ENCODE measurements around the gene PDE5A.

PDE5A gene

DNA sequence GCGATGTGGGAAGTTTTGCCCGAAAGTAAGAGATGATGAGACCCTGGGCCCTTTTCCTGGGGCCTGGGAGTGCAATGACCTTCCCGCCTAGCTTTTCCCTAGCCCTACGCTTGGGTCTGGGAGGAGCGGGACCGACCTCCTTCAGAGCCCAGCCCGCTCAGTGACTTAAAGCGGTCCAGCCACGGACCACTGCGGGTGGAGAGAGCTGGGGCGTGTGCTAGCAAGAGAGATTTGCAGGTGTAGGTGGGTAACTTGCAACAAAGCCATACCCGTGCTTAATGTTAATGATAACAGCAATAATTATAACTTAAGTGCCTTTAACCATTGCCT lies 503 bp upstream of the PDE5A start:
- H3K9me3 ChIP-seq (ENCODE audit: severe bottlenecking): no peaks in the 10 kb centered on the region
- peak overlapping the region; percentile 72 for H3K4me3 ChIP-seq (ENCODE audit: low read depth, low read length)
- H3K27ac ChIP-seq: no peak overlapping the region
- DNase-seq: no peak
- TF ChIP-seq, protein P1, sequence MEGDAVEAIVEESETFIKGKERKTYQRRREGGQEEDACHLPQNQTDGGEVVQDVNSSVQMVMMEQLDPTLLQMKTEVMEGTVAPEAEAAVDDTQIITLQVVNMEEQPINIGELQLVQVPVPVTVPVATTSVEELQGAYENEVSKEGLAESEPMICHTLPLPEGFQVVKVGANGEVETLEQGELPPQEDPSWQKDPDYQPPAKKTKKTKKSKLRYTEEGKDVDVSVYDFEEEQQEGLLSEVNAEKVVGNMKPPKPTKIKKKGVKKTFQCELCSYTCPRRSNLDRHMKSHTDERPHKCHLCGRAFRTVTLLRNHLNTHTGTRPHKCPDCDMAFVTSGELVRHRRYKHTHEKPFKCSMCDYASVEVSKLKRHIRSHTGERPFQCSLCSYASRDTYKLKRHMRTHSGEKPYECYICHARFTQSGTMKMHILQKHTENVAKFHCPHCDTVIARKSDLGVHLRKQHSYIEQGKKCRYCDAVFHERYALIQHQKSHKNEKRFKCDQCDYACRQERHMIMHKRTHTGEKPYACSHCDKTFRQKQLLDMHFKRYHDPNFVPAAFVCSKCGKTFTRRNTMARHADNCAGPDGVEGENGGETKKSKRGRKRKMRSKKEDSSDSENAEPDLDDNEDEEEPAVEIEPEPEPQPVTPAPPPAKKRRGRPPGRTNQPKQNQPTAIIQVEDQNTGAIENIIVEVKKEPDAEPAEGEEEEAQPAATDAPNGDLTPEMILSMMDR (IDR thresholded peaks at IDR 0.05; ENCODE audit: low read depth, low read length): no peak
- no peaks in the 10 kb centered on the region for H3K36me3 ChIP-seq
- H3K27me3 ChIP-seq (ENCODE audit: insufficient read depth, low read depth, severe bottlenecking): no peaks in the 10 kb centered on the region

DNA sequence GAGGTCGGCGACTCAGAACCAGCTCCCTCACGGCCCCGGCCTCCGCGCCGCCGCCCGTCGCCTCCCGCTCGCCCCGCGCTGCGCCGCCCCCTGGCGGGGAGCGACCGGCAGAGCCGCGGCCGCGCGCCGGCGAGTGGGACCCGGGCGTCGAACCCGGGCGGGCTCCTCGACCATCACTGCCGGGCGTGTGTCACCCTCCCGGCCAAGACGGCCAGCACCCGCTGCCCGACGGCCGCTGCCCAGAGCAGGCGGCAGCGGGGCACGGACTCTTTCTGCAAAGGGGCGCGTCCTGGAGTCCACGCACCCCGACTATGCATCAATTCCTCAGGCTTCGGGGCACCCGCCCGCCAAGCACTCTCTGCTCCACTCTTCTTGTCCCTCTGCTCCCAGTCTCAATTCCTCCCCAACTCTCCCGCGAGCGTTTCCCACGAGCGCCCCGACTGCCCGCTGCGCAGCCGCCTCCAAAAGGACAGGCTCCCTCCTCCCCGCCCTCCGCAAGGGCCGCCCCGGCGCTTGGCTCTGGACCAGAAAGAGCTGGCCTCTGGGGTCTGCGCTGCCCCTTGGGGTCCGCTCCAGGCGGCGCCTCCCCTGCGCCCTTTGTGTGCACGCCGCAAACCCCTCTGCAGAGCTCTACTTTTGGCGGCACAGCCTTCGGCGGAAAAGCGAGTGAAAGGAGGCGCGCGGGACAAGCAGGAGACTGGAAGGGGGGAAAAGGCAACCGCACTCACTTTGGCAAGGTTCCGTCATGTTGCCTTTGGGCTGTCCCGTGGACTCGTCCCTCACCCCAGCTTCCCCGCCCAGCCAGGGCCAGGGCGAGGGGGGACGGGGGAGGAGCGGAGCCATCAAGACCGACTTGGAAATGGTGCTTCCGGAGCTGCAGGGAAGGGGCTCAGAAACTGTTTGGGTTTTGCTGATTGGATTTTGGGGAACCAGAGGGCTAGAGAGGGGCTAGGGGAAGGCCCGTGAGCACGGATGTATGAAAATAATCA lies 1.0 kb downstream of the PDE5A start:
- Histone ChIP-seq H3K36me3 (no peaks in the 10 kb centered on the region), H3K27me3 (ENCODE audit: insufficient read depth, low read depth, severe bottlenecking) (no peaks in the 10 kb centered on the region), H3K9me3 (ENCODE audit: severe bottlenecking) (no peaks in the 10 kb centered on the region), H3K4me3 (ENCODE audit: low read depth, low read length) (peak overlapping the region; percentile 72), H3K27ac (no peak overlapping the region)
- peak; percentile 71 for DNase-seq
- TF ChIP-seq, protein P1 (IDR thresholded peaks at IDR 0.05; ENCODE audit: low read depth, low read length): peak; percentile 74

DNA sequence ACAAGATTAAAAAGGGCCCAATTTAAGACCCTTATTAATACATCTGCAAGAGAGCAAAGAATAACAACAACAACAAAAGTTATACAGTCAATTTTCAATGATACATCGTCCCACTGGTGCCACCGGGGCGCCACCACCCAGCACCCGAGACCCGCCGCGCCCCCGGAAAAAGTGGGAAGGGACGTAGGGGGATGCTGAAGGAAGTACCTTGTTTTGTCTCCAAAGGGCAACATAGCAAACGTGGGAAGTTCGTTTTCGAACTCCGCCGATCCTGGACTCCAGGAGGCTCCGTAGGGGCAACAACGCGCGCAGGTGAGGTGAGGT lies 1.7 kb downstream of the PDE5A start:
- H3K36me3 ChIP-seq: no peaks in the 10 kb centered on the region
- no peak for DNase-seq
- no peaks in the 10 kb centered on the region for H3K27me3 ChIP-seq (ENCODE audit: insufficient read depth, low read depth, severe bottlenecking)
- H3K9me3 ChIP-seq (ENCODE audit: severe bottlenecking): no peaks in the 10 kb centered on the region
- peak overlapping the region; percentile 72 for H3K4me3 ChIP-seq (ENCODE audit: low read depth, low read length)
- H3K27ac ChIP-seq: no peak overlapping the region
- TF ChIP-seq, protein P1 (IDR thresholded peaks at IDR 0.05; ENCODE audit: low read depth, low read length): no peak

DNA sequence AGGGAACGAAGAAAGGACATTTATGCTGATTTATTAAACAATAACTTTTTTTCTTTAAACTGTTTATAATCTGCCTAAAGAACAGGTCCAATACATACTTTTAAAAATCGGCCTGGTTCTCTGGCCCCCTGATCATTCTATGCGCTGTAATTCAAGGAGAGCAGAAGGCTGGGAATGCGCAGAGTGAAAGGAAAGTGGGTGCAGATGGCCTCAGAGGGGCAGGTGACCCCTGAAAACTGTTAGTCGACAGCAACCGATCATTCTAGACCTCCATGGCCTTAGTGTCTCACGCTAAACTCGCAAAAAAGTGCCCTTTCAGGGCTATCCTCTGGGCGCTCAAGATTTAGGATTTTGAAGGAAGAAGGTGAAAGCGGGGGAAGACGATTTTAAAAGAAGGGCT lies 2.2 kb downstream of the PDE5A start:
- Histone ChIP-seq H3K27ac (no peak overlapping the region), H3K27me3 (ENCODE audit: insufficient read depth, low read depth, severe bottlenecking) (no peaks in the 10 kb centered on the region)
- DNase-seq: no peak

DNA sequence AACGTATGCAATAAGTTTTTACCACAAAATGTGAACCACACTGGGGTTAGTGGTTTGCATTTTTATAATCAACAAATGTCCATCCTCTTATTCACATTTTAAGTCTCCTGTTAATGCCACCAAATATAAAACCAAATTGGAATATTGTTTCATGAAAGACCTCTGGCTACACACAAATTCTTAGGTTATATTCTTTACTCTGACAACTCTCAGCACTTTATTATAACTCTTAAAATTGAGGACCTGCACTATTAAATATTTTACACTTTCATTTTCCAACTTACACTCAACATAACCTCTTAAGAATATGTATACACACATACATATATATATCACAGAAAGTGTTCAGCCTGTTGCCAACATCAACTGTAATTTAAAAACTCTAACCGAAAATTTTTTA lies 2.8 kb downstream of the PDE5A start:
- DNase-seq: no peak
- no peaks in the 10 kb centered on the region for H3K9me3 ChIP-seq (ENCODE audit: severe bottlenecking)
- no peak overlapping the region for H3K4me3 ChIP-seq (ENCODE audit: low read depth, low read length)
- TF ChIP-seq, protein P1 (IDR thresholded peaks at IDR 0.05; ENCODE audit: low read depth, low read length): no peak
- no peaks in the 10 kb centered on the region for H3K36me3 ChIP-seq
- no peaks in the 10 kb centered on the region for H3K27me3 ChIP-seq (ENCODE audit: insufficient read depth, low read depth, severe bottlenecking)
- no peak overlapping the region for H3K27ac ChIP-seq

More for the DNA sequence above, 2.2 kb downstream of the PDE5A start:
- Histone ChIP-seq H3K4me3 (ENCODE audit: low read depth, low read length) (no peak overlapping the region), H3K9me3 (ENCODE audit: severe bottlenecking) (no peaks in the 10 kb centered on the region), H3K36me3 (no peaks in the 10 kb centered on the region)
- TF ChIP-seq, protein P1 (IDR thresholded peaks at IDR 0.05; ENCODE audit: low read depth, low read length): no peak

DNA sequence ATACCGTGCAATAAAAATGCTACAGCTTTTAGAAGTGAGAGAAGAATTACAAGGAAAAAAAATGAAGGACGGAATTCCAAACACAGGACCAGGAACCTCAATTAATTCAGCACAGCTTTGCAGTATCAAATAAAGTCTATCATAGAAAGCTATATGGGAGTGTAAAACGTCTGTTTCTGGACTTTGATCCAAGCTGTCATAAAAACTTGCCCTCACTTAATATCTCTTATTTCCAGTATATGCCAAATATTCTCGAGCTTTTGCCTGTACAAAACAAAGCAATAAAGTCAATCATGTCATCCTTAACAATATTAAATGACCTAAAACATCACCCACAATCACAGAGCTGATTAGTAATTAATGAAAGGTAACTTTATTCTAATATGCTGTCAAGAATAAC lies 4.2 kb downstream of the PDE5A start:
- H3K4me3 ChIP-seq (ENCODE audit: low read depth, low read length): no peak overlapping the region
- no peaks in the 10 kb centered on the region for H3K36me3 ChIP-seq
- no peak for DNase-seq
- no peaks in the 10 kb centered on the region for H3K27me3 ChIP-seq (ENCODE audit: insufficient read depth, low read depth, severe bottlenecking)
- TF ChIP-seq, protein P1 (IDR thresholded peaks at IDR 0.05; ENCODE audit: low read depth, low read length): no peak
- H3K27ac ChIP-seq: no peak overlapping the region
- H3K9me3 ChIP-seq (ENCODE audit: severe bottlenecking): no peaks in the 10 kb centered on the region
